Upper lobe of left lung (tissue), 4 donors: ENCODE measurements around the gene TICAM1.

Experiments
- EP300 ChIP-seq, 4 donors: sonication (generic); formaldehyde crosslinking; IDR thresholded peaks; one replicate each; pipeline ENCODE4 v1.5.1; 2017; ENCODE audit warnings: antibody characterized with exemption in 4 of 4, control low read depth in 2 of 4
- POLR2A ChIP-seq, 4 donors: fragments of 450-650 bp; IDR thresholded peaks; one replicate each; pipeline ENCODE4 v1.5.1; 2016 to 2017; ENCODE audit warnings: antibody characterized with exemption in 4 of 4, mild to moderate bottlenecking in 2 of 4
- POLR2AphosphoS5 ChIP-seq, 2 donors: sonication (generic); formaldehyde crosslinking; IDR thresholded peaks; one replicate each; pipeline ENCODE4 v1.5.1; 2017; ENCODE audit warnings: antibody characterized with exemption in 2 of 2
- TF ChIP-seq, protein P1 (sequence below), 6 experiments: fragments of 450-650 bp in 4 of 6; fragments of 200-600 bp in 2 of 6; sonication (generic) in 2 of 6; IDR thresholded peaks; one replicate each; pipeline ENCODE4 v1.5.1; 2016 to 2019; ENCODE audit warnings: antibody characterized with exemption in 6 of 6

DNA sequence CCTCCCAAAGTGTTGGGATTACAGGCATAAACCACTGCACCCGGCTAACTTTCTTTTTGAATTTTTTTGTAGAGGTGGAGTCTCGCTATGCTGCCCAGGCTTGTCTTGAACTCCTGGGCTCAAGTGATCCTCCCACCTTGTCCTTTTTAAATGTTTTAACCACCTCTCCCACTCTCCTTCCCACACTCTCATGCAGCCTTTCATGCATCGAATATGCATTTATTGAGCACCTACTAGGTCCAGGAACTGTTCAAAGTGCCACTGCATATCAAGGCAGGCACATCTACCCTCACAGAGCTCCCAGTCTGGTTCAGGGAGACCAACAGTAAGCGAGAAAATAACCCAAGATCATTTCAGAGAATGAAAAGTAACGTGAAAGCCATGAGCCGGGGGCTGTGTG lies 1.2 kb downstream of the TICAM1 start:
- TF ChIP-seq, protein P1, sequence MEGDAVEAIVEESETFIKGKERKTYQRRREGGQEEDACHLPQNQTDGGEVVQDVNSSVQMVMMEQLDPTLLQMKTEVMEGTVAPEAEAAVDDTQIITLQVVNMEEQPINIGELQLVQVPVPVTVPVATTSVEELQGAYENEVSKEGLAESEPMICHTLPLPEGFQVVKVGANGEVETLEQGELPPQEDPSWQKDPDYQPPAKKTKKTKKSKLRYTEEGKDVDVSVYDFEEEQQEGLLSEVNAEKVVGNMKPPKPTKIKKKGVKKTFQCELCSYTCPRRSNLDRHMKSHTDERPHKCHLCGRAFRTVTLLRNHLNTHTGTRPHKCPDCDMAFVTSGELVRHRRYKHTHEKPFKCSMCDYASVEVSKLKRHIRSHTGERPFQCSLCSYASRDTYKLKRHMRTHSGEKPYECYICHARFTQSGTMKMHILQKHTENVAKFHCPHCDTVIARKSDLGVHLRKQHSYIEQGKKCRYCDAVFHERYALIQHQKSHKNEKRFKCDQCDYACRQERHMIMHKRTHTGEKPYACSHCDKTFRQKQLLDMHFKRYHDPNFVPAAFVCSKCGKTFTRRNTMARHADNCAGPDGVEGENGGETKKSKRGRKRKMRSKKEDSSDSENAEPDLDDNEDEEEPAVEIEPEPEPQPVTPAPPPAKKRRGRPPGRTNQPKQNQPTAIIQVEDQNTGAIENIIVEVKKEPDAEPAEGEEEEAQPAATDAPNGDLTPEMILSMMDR (IDR thresholded peaks at IDR 0.05) = no peak
- TF ChIP-seq POLR2AphosphoS5 (IDR thresholded peaks at IDR 0.05) (no peak), POLR2A (IDR thresholded peaks at IDR 0.05) (no peak), EP300 (IDR thresholded peaks at IDR 0.05) (no peak)
